ENCODE measurements around the gene KIF5A. TPM values are rescaled to one million over a fixed set of nuclear protein-coding genes. Genes with fewer than 3 reads are reported as not detected.

KIF5A gene
- total and polyA plus RNA-seq, 2 of the 13 experiments (the other 11 are each of a cell fraction or from before 2014, with no cell fraction given), result 1.6 to 11.9 TPM

- 0% methylated on average over 6 of the region's 8 CpGs for WGBS (ENCODE audit: low lambda C conversion rate)
- peaks cover 43% of the 10 kb centered on the region for H3K4me1 ChIP-seq (ENCODE audit: insufficient read depth, low read length)
- peak overlapping the region; percentile 97 for H3K27ac ChIP-seq (ENCODE audit: extremely low read length, insufficient read depth, low read length)
- H3K27me3 ChIP-seq (ENCODE audit: control insufficient read depth in 1 of 2, insufficient read depth in 2 of 2, low read length in 2 of 2), result no peaks in the 10 kb centered on the region; a peak in 1 of 5 replicates
- peaks cover 39% of the 10 kb centered on the region for H3K79me2 ChIP-seq (ENCODE audit: insufficient read depth, low read length)
- POLR2A ChIA-PET, result interaction anchor here (0.7 to 7.8 kb wide), 25 partner anchors 9 to 431 kb away, joined by 3 to 90 read pairs (median 7); partner anchors contain the start of genes ARHGEF25, B4GALNT1, DCTN2 and GLI1
- CTCF ChIA-PET (ENCODE audit: low intra/inter-chr PET ratio, low total read pairs), result no interaction called here
- DNase-seq (ENCODE audit: low spot score) (no peak), ATAC-seq (no peak), FAIRE-seq (no peak)
- peak overlapping the region; percentile 70 to 99 (median 97) for H3K4me3 ChIP-seq (replicated peaks in 1 of 3; ENCODE audit: insufficient read depth in 1 of 3, low read depth in 2 of 3, low read length in 3 of 3)
- no TSS peak for BruUV-seq (replicated peaks)
- peaks cover 35% of the 10 kb centered on the region for H4K20me1 ChIP-seq (ENCODE audit: insufficient read depth, low read length)
- H3K4me2 ChIP-seq (ENCODE audit: low read depth, low read length), result peak overlapping the region; percentile 85
- no peaks in the 10 kb centered on the region for H3K9me3 ChIP-seq (ENCODE audit: low read length)
- no peak overlapping the region for H2AFZ ChIP-seq (ENCODE audit: low read length)
- in situ Hi-C loops (cut with HindIII; ENCODE audit: extremely low pct_ligation_motif_present, low pct_unique_long_range_greater_than_20kb), result no loop called here
- intact Hi-C loops (cut with micrococcal nuclease; ENCODE audit: unreplicated experiment), result loop anchor here (5.0 kb wide), 1 partner anchor 103 kb away; no protein-coding TSS in a partner anchor
- peaks cover 16 to 35% of the 10 kb centered on the region in 2 experiments for H3K36me3 ChIP-seq (replicated peaks in 1 of 2; ENCODE audit: control insufficient read depth in 1 of 2, insufficient read depth in 2 of 2, low read length in 2 of 2)
- peak overlapping the region; percentile 100 for H3K9ac ChIP-seq (ENCODE audit: insufficient read depth, low read depth, low read length)
- TF ChIP-seq ZNF256 (CRISPR knock-in tag; conservative IDR thresholded peaks at IDR 0.05) (no peak), PAWR (CRISPR knock-in tag; IDR thresholded peaks at IDR 0.05; ENCODE audit: borderline replicate concordance) (no peak), ZNF577 (CRISPR knock-in tag; IDR thresholded peaks at IDR 0.05; ENCODE audit: borderline replicate concordance, low read depth) (no peak), ARNT2 (CRISPR knock-in tag; IDR thresholded peaks at IDR 0.05; ENCODE audit: low read depth) (no peak), RFXANK (CRISPR knock-in tag; IDR thresholded peaks at IDR 0.05) (no peak), HNF1A (IDR thresholded peaks at IDR 0.05; ENCODE audit: low read depth) (no peak), HNF1A (CRISPR knock-in tag; IDR thresholded peaks at IDR 0.05; ENCODE audit: borderline replicate concordance) (no peak), NCOA1 (CRISPR knock-in tag; IDR thresholded peaks at IDR 0.05) (0 out of 2 replicates have a peak, but pooled peaks have one; percentile 76), ZBTB34 (CRISPR knock-in tag; IDR thresholded peaks at IDR 0.05) (no peak), FLYWCH1 (CRISPR knock-in tag; IDR thresholded peaks at IDR 0.05) (no peak), ZNF558 (CRISPR knock-in tag; IDR thresholded peaks at IDR 0.05; ENCODE audit: borderline replicate concordance) (0 out of 2 replicates have a peak, but pooled peaks have one; percentile 12), REPIN1 (CRISPR knock-in tag; IDR thresholded peaks at IDR 0.05; ENCODE audit: borderline replicate concordance, low read depth) (0 out of 2 replicates have a peak, but pooled peaks have one; percentile 16), ZNF280B (CRISPR knock-in tag; IDR thresholded peaks at IDR 0.05; ENCODE audit: borderline replicate concordance) (0 out of 2 replicates have a peak, but pooled peaks have one; percentile 30), AKAP8 (CRISPR knock-in tag; IDR thresholded peaks at IDR 0.05) (0 out of 2 replicates have a peak, but pooled peaks have one; percentile 38), HIVEP1 (CRISPR knock-in tag; IDR thresholded peaks at IDR 0.05) (peak; percentile 44; the same call in 1 of the 2 replicates), ZFP91 (CRISPR knock-in tag; IDR thresholded peaks at IDR 0.05; ENCODE audit: borderline replicate concordance) (peak; percentile 68; the same call in 1 of the 2 replicates)
Observed at GRCh38 chr12:57519796-57520052, 30.1 kb upstream of the KIF5A start.
